GM23248 (cell line): ENCODE data around the gene ALDH1A2.

Experiments used
- EZH2 ChIP-seq: fragments of 200-600 bp; sonication (generic); IDR thresholded peaks from 2 replicates; pipeline ENCODE4 v1.6.1; 2018; ENCODE audit warnings: antibody characterized with exemption, mild to moderate bottlenecking; ENCODE audit not compliant: insufficient read depth, poor library complexity, severe bottlenecking
- EZH2phosphoT487 ChIP-seq: fragments of 200-600 bp; sonication (generic); IDR thresholded peaks from 2 replicates; pipeline ENCODE4 v1.6.1; 2018; ENCODE audit warnings: antibody characterized with exemption, moderate library complexity, mild to moderate bottlenecking, low read depth; ENCODE audit not compliant: insufficient read depth

DNA sequence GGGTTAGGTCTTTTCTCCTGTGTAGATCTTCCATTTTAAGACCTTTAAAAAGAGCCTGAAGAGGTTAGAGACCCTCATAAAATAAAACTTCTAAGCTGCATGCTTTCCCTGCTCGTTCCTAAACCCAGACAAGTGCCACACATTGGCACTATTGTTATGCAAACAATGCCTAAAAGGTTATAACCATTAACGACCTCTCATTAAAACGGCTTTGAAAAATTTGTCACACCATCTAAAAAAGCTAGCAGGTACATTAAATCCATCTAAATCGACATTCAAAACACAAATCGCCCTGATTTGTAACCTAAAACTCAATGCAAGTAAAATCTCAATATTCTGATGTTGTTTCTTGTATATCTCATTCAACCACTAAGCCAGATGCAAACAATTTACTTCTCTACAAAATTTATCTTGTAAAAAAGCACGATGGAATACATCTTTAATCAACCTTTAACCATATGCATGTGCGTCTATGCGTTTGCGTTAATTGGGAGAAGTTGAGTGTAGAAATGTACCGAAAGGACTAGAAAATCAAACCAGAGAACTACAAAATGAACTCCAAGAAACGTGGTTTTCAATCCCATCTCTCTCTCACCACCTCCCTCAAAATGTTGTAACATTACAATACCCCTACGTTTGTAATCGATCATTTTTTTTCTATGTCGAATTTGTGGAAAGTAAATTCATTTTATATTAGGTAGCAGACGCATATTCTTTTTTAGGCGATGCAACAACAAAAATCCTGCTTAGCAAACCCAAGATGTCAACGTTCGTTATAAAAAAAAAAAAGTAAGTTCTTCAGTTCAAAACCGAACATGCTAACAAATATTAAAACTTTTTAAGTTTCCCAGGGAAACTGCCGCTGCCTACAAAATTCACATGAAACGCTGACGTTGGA lies 1.2 kb downstream of the ALDH1A2 start:
- TF ChIP-seq EZH2phosphoT487 (peak; percentile 56; the same call in 1 of the 2 replicates), EZH2 (no peak)
